ENCODE results near the gene CCL25. TPM values are rescaled to one million over a fixed set of nuclear protein-coding genes. Genes with fewer than 3 reads are reported as not detected.

Gene CCL25
- total RNA-seq, 1 experiment from 2014 or later, result not detected

DNA sequence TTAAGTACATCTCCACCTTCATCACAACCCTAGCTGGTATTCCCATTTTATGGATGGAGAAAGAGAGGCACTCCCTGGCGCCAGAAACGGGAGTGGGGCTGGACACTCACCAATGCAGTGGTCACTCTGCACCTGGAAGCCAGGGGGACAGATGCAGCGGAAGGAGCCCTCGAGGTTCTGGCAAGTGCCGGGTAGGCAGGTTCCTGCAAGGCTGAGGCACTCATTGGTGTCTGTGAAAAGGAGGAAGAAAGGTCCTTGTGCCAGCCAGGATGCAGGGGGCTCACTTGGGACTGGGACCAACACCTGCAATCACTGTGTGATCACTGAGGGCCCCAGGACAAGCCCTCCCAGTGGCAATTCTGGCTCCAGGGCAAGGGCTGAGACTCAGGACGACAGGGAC, 41.8 kb downstream of the CCL25 start:
- Histone ChIP-seq H3K9me2 (ENCODE audit: insufficient read depth) (no peaks in the 10 kb centered on the region), H2AFZ (ENCODE audit: low read depth, low read length, poor library complexity, severe bottlenecking) (no peak overlapping the region), H3K4me3 (replicated peaks in 1 of 2; ENCODE audit: low read depth in 1 of 2, low read length in 2 of 2) (no peak overlapping the region), H3K36me3 (ENCODE audit: control insufficient read depth in 1 of 2, insufficient read depth in 2 of 2, low read length in 2 of 2) (no peaks in the 10 kb centered on the region; a peak in 1 of 4 replicates), H3K79me2 (ENCODE audit: insufficient read depth, low read length) (no peaks in the 10 kb centered on the region), H4K20me1 (ENCODE audit: insufficient read depth) (no peaks in the 10 kb centered on the region), H3K4me2 (ENCODE audit: low read length) (no peak overlapping the region), H3K4me1 (ENCODE audit: control insufficient read depth in 1 of 2, insufficient read depth in 2 of 2, low read length in 2 of 2) (no peaks in the 10 kb centered on the region), H3K9me3 (ENCODE audit: control insufficient read depth in 1 of 2, insufficient read depth in 1 of 2, low read depth in 1 of 2, low read length in 2 of 2) (peaks cover 21 to 23% of the 10 kb centered on the region in 2 experiments; a peak in 2 of 4 replicates), H3K27me3 (ENCODE audit: insufficient read depth, low read length) (no peaks in the 10 kb centered on the region), H3K9ac (ENCODE audit: low read length) (no peak overlapping the region), H3K27ac (ENCODE audit: low read depth, low read length) (no peak overlapping the region)
- intact Hi-C loops (cut with micrococcal nuclease), result no loop called here
- ATAC-seq (no peak), DNase-seq (ENCODE audit: low read depth, low spot score) (no peak)
- ChIA-PET RAD21 (ENCODE audit: low non-redundant PET in 1 of 2, low total read pairs in 2 of 2, uncharacterized antibody in 2 of 2, unreplicated experiment in 2 of 2) (no interaction called here), POLR2A (no interaction called here), CTCF (no interaction called here)
- BruUV-seq (replicated peaks), result no TSS peak
- no peak for TF ChIP-seq RAD21 (IDR thresholded peaks at IDR 0.05; ENCODE audit: low read depth)
- TF ChIP-seq YY1 (IDR thresholded peaks at IDR 0.05; ENCODE audit: extremely low read depth, insufficient replicate concordance, low read depth, low read length), result no peak
- no peak for TF ChIP-seq JUND (IDR thresholded peaks at IDR 0.05)
- TF ChIP-seq ZFX (IDR thresholded peaks at IDR 0.05), result no peak
- TF ChIP-seq EZH2 (IDR thresholded peaks at IDR 0.05), result no peak
- TF ChIP-seq, protein P1, sequence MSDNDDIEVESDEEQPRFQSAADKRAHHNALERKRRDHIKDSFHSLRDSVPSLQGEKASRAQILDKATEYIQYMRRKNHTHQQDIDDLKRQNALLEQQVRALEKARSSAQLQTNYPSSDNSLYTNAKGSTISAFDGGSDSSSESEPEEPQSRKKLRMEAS (IDR thresholded peaks at IDR 0.05), result no peak
- TF ChIP-seq FOSL1 (IDR thresholded peaks at IDR 0.05; ENCODE audit: low read depth), result no peak
- no peak for TF ChIP-seq TCF7L2 (IDR thresholded peaks at IDR 0.05; ENCODE audit: borderline replicate concordance, extremely low read depth, insufficient read depth, insufficient read length)
- TF ChIP-seq ELF1 (IDR thresholded peaks at IDR 0.05; ENCODE audit: borderline replicate concordance, low read depth), result no peak
- TF ChIP-seq, protein P2, sequence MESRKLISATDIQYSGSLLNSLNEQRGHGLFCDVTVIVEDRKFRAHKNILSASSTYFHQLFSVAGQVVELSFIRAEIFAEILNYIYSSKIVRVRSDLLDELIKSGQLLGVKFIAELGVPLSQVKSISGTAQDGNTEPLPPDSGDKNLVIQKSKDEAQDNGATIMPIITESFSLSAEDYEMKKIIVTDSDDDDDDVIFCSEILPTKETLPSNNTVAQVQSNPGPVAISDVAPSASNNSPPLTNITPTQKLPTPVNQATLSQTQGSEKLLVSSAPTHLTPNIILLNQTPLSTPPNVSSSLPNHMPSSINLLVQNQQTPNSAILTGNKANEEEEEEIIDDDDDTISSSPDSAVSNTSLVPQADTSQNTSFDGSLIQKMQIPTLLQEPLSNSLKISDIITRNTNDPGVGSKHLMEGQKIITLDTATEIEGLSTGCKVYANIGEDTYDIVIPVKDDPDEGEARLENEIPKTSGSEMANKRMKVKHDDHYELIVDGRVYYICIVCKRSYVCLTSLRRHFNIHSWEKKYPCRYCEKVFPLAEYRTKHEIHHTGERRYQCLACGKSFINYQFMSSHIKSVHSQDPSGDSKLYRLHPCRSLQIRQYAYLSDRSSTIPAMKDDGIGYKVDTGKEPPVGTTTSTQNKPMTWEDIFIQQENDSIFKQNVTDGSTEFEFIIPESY (IDR thresholded peaks at IDR 0.05; ENCODE audit: extremely low read depth, insufficient replicate concordance, low read length), result no peak
- no peak for TF ChIP-seq EGR1 (IDR thresholded peaks at IDR 0.05; ENCODE audit: low read depth)
- TF ChIP-seq POLR2AphosphoS5 (IDR thresholded peaks at IDR 0.05; ENCODE audit: low read depth, low read length), result no peak
- TF ChIP-seq, protein P3, sequence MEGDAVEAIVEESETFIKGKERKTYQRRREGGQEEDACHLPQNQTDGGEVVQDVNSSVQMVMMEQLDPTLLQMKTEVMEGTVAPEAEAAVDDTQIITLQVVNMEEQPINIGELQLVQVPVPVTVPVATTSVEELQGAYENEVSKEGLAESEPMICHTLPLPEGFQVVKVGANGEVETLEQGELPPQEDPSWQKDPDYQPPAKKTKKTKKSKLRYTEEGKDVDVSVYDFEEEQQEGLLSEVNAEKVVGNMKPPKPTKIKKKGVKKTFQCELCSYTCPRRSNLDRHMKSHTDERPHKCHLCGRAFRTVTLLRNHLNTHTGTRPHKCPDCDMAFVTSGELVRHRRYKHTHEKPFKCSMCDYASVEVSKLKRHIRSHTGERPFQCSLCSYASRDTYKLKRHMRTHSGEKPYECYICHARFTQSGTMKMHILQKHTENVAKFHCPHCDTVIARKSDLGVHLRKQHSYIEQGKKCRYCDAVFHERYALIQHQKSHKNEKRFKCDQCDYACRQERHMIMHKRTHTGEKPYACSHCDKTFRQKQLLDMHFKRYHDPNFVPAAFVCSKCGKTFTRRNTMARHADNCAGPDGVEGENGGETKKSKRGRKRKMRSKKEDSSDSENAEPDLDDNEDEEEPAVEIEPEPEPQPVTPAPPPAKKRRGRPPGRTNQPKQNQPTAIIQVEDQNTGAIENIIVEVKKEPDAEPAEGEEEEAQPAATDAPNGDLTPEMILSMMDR (IDR thresholded peaks at IDR 0.05 in 2 of 3, conservative IDR thresholded peaks at IDR 0.05 in 1 of 3; ENCODE audit: borderline replicate concordance in 1 of 3, insufficient read depth in 1 of 3, low read depth in 2 of 3, low read length in 2 of 3), result no peak
- no peak for TF ChIP-seq CEBPB (IDR thresholded peaks at IDR 0.05; ENCODE audit: low read depth)
- no peak for TF ChIP-seq EZH2phosphoT487 (IDR thresholded peaks at IDR 0.05; ENCODE audit: borderline replicate concordance)

Data from HCT116 (cell line).